GM18517 (cell line): ENCODE measurements around the gene TNIK.
"Not testable (repeated sequence)": the region's sequence is repeated elsewhere in the genome, so short reads cannot be mapped to it uniquely, and the experiment has no call there.

Experiments
- ATAC-seq: cut with Tn5 transposase; IDR thresholded peaks from one replicate; pipeline ENCODE4 v1.9.1; 2021; ENCODE audit warnings: mild to moderate bottlenecking, moderate library complexity; ENCODE audit not compliant: unreplicated experiment

The TNIK gene

DNA sequence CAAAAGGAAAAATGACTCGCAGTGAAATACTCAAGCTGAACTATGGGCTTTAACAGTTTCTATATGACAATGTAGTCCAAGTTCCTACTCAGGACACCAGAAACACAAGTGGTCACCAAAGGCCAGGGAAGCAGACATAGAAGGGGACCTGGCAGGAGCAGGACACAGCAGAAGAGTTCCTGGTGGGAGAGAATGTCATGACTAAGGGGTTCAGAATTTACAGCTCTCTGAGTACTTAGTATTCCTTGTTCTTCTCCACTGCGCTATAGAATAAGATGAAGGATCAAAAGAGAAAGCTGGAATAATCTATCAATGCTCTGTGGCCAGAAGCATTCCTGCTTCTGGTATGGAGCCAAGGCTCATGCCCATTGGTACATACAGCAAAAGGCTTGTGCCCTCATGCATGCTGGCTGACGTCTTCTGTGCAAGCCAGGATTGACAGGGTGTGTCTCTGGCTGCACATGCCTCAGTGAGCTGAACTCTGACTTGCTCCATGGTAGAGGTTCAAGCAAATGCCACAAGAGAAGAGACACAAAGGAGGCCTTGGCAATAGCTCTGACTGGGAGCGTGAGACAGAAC lies 305.0 kb downstream of the TNIK start:
- no peak for ATAC-seq

DNA sequence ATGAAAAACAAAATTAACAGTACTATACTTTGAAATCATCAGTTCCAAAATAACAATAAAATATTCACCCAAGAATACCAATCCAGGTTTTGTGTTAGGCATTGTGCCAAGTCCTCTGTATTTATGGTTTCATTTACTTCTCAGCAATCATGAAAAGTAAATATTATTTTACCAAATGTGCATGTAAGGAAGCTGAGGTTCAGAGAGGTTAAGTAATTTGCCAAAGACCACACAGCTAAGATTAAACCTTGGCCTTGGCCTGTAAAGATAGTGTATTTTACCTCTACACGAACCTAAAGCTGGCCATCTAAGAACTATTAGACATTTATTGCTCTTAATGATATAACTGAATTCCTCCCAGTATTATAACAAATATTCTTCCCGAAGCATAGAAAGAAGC lies 309.3 kb downstream of the TNIK start:
- no peak for ATAC-seq

DNA sequence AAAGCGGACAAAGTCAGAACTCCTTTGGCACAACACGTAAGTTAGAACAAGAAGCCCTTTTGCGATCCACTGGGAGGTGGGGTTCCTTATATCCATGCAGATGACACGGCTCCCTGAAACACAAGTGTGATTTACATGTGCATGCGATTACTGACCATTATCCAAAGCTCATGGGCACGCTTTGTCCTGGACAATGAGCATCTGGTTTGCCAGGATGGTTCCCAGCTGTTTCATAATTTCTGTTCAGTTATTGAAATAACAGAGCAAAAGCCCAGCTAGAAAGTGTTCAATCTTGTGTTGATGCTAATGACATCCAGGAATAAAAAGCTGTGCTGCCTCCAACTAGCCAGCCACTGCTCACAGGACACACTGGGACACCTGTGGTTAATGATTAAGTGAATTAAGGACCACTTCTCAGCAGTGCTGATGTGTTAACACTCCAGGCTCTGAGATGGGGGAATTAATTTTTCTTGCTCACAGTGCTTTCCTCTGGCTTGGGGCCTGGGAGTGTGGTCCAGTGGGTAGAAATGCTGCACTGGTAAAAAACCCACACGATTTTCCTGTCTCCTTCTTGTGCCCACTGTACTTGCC lies 310.6 kb downstream of the TNIK start:
- no peak for ATAC-seq

DNA sequence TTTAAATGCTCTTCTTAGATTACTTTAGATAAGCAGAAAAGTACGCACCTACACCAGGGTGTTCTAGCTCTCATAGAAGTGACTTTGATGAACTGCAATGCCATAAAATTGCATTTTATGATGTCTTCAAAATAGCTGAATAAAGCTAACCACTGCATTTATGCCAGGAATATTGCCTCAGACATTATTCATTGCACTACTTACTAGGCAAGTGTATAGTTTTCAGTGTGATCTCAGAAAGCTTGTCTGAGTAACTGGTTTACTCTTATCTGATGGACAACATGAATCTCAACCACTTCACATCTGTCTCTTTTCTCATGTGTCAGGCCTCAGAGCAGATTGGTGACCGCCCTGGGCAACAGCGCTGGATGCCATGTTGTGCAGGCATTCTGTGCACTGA lies 314.4 kb downstream of the TNIK start:
- no peak for ATAC-seq

DNA sequence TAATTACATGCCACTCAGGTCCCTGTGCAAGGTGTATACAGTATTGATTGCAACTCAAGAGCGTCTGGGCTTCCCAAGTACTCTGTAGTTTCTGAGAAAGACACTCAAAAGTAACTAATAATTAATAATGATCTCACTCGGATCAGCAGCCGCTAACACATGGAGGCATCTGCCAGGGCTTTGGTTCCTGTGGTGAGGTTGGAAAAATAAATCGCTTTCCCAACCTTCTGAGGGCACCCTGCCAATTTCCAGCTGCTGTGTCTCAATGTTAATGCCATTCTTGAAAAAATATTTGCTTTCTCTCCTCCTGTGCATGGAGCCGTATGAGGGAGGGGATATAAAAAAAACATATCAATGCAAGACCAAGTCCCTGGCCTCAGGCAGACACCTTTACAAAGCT lies 317.2 kb downstream of the TNIK start:
- no peak for ATAC-seq

DNA sequence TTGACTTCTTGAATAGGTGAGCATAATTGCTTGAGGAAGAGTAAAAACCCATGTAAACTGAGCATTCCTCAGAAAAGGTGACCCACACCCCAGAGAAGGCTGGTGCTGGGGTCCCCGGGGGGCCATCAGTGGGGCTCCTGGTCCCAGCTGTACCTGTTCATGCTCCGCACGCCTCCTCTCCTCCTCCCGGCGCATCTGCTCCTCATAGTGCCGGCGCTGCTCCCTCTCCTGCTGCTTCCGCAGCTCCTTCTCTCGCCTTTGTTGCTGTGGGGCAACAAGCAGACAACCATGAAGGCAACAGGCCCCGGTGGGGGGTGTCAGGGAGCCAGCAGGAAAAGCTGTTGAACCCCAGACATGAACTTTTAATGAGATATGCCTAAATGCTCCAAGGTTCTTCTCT lies 320.0 kb downstream of the TNIK start:
- ATAC-seq = no peak

DNA sequence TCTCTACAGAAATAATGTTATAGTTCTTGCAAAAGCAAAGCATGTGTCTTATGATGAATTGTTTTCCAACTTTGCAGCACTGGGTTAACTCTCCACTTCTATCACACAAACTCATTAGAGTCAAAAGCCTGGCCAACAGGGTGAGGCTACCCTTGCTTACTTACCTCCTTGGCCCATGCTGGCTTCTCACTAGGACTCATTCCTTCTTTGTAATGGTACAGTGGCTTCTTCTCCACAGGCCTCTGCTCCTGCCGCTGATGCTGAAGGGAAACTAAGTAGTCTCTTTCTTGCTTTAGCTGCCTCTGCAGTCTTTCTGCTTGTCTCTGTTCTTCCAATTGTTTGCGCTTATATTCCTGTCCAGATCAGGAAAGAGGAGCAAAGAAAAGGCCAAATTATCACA lies 322.2 kb downstream of the TNIK start:
- ATAC-seq = no peak

DNA sequence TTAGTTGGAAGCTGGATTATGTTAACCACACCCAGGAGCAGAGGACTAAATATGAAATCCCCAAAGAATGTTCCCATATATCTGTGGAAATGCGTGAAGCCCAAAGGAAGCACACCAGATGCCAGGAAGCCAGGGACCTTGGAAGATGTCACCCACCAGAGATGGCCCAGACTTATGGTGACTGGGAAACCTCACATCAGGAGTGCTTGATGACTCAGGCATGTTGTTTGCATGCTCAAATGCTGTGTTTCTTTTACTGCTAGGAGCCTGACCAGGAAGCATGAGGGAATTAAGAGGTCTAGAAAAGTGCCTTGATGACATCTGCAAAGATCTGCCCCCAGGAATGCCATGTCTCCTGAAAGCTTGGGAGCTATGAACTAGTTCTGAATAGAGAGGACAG lies 324.7 kb downstream of the TNIK start:
- no peak for ATAC-seq

DNA sequence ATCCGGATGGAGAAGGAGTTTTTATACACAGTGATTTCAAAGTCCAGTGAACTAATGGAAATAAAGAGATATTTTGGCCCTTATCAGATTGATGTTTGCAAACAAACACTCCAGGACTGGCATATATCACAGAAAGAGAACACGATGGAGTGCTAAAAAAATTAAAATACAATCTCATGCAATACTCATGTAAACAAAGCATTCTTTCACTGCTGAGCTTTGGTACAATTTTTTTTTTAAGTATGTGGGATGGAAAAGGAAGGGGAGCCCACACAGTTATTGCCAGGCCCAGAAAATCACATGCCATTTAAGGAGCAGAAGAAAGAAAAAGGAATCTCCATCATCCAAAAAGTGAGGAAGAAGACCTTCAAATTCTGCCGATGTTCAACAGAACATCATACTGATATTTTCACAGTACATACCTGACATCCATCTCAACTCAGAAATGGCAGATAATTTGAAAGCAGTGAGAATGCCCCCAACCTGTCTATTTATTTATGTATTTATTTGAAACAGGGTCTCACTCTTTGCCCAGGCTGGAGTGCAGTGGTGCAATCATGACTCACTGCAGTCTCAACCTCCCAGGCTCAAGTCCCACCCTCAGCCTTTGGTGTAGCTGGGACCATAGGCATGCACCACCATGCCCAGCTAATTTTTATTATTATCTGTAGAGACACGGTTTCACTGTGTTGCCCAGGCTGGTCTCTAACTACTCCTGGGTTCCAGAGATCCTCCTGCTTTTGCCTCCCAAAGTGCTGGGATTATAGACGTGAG lies 326.2 kb downstream of the TNIK start:
- no peak for ATAC-seq

DNA sequence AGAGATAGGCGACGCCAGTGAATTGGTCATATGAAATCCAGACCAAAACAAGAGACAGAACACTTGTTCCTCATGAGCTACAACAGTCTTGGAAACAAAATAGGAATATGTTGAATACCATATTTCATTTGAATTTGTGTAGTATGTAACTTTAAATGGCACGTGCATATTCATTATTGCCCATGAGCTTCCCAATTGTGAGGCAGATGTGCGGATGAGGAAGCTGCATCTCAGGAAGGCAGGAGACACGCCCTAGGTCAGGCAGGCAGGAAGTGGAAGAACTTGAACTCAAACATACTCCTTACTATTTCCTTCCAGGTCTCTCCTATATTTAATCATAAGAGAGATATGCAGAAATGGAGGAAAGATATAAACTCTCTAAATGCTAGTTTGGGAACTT lies 326.9 kb downstream of the TNIK start:
- no peak for ATAC-seq

DNA sequence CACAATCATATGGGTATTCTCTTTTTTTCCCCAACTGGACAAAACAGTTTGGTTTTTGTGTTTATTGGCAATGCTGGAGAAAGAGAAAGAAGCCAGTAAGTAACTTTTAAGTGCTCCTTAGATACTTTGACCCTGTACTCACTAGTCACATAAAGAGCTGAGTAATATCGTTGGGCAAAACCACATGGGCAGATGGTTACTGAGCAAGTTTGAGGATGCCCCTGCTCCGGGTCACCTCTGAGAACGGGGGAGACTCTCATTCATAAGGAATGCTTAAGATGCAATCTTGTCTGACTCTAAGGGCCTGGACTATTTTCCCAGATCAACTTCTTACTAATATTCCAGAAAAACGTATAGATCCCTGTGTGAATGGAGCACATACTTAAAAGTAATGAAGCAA lies 327.3 kb downstream of the TNIK start:
- ATAC-seq = no peak

DNA sequence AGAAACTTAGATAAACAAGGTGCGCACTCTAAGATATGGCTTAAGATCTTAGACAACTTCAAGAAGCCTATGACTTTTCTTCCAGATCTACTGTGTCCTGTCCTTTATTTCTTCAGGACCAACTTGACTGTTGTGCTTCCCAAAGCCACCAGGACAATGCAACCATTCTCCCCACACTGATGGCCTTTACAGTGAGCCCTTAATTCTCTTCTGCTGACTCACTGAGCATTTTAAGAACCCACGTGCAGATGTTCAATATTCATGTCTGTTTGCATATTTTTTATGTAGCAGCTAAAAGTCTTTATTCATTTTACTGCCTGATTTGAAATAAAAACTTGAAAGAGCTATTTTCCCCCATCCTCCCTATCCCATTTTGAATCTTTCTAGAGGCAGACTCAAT lies 330.4 kb downstream of the TNIK start:
- ATAC-seq = no peak

DNA sequence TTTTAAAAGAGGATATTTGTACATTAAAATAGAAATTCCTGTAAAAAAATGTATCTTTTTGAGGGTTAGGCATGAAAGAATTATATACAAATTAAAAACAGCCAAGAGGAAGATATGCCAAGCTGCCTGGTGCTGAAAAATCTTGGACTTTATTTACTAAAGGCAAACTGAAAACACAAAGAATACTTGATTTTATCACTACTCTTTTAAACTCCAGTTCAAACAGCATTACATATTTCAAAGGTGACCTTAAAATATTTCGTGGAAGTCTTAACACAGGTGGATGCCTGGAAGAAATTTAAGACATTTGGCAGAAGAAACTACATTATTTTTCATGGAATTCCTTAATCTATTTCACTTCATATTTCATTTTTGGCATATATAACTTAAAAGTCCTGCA lies 332.6 kb downstream of the TNIK start:
- no peak for ATAC-seq

DNA sequence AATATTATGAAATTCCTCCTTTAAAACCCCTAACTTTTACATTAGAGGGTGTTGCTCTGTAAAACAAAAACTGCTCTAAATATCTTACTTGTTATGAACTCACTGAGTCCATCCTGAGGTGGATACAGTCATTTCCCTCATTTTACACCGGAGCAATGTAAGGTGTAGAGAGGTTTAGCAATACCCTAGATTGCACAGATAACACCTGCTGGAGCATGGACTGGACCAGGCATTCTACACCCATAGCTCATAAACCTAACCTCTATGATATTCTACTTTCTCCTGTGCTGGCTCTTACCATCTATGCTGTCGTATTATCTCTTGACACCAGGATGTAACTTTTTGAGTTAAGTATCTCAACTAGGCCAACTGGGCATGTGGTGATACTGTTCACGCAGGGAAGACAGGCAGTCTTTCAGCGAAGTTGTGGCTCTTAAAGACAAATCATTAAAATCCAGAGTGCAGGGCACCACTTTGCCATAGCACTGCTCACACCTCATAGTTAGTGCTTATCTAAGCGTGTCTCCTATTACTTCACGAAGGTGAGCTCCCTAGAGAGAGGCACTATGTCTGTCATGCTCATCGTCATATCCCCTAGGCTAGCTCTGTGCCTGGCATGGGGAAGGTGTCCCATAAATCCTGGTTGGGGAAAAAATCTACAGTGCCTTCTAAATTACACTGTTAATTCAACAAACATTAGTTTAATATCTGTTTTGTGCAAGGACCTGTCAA lies 333.6 kb downstream of the TNIK start:
- ATAC-seq = no peak

DNA sequence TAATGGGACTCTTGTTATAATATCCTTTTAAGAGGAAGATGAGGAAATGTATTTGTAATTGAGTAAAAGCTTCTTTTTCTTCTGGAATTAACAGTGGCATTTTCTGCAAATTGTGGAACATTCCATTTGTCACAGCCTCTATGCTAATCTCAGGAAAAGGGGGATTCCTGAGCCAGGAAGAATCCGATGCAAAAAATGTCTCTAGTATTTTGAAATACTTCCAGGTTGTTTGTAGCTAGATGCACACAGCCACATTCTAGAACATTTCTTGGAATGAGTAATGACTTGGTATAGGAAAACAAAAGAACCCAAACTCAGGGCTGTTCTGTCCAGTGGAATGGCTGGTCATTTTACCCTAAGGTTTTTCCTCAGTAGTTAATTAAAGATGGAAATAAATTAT lies 335.2 kb downstream of the TNIK start:
- no peak for ATAC-seq

DNA sequence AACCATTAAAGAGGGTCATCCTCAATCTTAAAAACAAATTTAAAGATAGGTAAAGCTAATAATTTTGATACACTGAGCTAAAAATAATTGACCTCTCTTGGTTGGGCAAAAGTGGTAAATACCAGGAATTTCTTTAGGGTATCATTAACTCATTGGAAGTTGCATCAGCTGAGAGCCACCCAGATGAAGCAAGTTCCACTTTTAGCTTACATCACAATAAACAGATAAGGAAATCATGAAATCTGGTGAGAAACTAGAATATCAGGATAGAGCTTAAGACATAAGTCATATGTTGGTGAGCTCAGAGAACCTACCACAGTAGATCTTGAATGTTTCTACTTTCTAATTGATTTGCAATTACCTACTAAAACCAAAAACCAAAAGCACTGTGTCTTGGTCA lies 336.3 kb downstream of the TNIK start:
- no peak for ATAC-seq

DNA sequence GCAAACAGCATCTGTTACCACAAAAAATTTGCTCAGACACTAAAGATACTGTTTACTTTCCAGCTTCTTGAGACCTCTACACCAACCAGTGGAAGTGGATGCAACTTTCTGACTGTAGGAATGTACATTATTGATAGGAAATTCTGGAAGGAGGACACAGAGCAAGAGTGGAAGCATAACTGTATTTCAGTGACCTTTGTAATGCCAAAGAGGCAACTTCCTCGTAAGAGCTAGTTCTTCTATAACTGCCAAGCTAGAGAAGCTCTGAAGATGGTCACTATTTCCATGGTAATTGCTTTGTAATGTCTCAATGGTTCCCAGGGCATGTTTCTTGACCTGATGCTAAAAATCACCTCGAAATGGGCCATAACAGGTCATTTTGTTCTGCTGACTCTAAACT lies 337.3 kb downstream of the TNIK start:
- ATAC-seq = no peak

DNA sequence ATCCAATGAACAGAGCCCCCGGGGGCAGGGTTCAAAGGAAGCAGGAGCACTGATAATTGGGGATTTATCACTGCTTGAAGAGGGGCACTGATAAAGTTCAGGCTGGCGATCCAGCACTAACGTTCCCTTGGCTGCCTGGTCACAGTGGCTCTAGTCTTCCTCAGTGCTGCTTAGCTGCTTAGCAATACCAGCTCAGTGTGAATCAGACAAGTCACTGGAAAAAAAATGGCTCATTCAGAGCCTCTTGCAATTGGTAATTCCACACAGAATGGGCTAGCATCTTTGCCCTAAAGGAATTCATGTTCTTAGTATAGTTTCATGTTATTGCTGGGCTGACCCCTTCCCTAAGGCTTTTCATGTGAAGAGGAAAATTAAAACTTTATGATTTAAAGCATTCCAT lies 338.0 kb downstream of the TNIK start:
- ATAC-seq = no peak

DNA sequence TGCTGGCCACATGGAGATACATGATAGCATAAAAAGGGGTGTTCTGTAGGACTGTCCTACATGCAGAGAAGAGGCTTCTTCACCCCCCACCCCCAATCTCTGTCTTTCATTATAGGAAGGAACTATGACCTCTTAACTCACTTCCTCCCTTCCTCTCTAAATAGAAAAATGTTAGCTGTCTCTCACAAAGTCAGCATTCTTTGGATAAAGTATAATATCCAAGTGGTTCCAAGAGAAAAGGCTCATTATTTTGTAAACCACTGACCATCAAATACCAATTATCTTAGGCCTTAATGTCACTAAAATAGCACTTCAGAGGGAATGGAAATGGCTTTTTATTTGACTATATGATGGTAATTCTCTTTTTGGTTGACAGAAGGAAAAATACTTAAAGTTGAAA lies 338.4 kb downstream of the TNIK start:
- ATAC-seq = no peak

DNA sequence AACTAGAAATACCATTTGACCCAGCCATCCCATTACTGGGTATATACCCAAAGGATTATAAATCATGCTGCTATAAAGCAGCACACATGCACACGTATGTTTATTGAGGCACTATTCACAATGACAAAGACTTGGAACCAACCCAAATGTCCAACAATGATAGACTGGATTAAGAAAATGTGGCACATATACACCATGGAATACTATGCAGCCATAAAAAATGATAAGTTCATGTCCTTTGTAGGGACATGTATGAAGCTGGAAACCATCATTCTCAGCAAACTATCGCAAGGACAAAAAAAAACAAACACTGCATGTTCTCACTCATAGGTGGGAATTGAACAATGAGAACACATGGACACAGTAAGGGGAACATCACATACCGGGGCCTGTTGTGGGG lies 340.8 kb downstream of the TNIK start:
- not testable (repeated sequence) for ATAC-seq

DNA sequence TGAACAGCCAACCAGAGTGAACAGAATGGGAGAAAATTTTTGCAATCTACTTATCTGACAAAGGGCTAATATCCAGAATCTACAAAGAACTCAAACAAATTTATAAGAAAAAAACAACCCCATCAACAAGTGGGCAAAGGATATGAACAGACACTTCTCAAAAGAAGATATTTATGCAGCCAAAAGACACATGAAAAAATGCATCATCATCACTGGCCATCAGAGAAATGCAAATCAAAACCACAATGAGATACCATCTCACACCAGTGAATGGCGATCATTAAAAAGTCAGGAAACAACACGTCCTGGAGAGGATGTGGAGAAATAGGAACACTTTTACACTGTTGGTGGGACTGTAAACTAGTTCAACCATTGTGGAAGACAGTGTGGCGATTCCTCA lies 341.2 kb downstream of the TNIK start:
- ATAC-seq = not testable (repeated sequence)

DNA sequence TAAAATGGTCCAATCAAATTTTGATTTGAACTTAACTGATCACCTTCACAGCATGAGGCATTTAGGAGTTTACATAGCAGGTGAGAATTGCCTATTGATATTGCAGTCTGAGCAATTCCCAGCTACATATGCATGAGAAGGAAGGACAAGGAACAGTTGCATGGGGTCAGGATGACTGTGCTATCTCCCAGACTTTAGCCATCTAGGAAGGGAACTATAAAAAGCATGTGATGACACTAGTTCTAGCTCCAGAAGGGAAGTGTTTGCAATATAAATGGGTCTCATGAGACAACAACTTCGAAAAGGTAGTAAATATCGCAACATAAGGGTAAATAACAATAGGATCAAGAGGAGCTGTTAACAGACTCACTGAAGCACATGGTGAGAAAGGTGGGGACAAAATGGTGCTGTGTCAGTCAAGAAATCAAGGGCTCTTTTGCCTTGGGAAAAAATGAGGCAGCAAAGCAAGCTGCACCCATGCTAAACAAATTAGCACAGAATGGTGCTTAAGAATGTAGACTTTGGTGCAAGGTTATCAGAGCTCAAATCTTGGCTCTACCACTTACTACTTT lies 343.3 kb downstream of the TNIK start:
- no peak for ATAC-seq
